GM10847 (cell line): Measurements from ENCODE around the gene LY6G6C.

Experiments
- POLR2A ChIP-seq: IDR thresholded peaks from 2 replicates; pipeline ENCODE4 v1.6.1; 2011; ENCODE audit not compliant: insufficient read length; ENCODE audit errors: extremely low read depth

LY6G6C gene, protein sequence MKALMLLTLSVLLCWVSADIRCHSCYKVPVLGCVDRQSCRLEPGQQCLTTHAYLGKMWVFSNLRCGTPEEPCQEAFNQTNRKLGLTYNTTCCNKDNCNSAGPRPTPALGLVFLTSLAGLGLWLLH

DNA sequence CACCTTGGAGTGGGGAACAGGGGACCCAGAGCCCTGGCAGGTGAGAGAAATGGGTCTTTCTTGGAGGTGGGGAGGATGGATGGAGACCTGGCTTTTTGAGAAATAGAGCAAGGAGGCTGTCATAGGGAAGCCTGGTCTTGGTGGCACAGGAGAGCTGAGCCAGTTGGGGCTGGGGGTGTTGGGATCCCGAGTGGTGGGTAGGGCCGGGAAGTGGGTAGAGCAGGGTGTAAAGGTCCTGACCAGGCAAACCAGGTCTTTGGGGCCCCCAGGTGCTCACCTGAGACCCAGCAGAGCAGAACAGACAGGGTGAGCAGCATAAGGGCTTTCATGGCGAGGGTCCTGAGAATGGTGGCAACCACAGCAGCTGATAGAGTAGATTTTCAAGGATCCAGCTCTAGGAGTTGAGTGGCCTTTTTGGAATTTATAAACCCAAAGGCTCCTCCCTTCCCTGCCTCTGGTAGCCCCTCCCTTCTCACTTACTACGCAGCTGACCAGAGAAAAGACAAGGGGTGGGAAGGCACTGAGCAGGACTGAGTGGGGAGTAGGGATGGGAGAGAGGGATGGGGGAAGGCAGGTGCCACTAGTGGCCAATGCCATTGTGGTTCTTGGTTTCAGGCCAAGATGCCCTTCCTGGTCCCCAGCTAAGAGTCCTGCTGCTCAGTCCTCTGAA is at the start of gene LY6G6C:
TSS of gene LY6G6C (minus strand) at position 396 of the 670 bp plus-strand sequence. CDS start at position 329, 67 bp downstream.
- no peak for TF ChIP-seq POLR2A

DNA sequence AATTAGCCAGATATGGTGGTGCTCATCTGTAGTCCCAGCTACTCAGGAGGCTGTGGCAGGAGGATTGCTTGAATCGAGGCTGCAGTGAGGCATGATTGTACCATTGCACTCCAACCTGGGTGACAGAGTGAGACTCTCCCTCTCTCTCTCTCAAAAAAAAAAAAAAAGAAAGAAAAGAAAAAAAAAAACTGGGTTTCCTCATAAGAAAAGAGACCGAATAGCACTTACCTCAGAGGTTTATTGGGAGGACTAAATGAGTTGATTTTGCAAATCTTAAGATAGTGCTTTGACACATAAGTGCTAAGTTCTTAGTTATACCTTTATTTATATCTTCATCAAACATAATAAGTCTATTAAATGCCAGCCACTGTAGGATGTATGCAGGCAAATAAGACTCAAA is 49.3 kb upstream of the LY6G6C start:
- TF ChIP-seq POLR2A: no peak

DNA sequence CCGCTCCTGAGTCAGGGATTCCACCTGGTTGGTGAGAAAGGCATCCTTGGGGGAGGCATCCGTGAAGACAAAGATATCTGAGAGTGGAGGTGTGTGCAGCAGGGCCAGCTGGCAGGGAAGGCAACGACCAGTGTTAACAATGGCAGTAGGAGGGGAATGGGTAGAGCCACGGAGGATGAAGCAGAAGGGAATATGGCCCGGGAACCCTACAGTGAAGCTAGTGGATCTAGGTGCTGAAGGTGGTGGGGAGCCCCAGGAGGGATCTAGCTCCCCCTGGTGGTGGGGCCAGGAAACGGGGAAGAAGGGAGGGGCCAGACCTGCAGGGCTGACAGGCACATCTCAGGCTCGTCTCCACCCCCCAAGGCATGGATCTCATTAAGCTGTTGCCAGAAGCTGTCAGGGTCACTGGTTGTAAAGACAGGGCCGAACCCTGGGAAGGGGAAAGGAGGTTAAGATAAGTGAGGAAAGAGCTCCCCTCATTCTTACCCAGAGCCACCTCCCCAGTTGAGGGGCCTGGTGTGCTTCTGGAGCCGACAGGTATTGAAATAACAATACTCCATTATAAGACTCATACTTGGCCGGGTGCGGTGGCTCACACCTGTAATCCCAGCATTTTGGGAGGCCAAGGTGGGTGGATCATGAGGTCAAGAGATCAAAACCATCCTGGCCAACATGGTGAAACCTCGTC is 48.3 kb upstream of the LY6G6C start:
- TF ChIP-seq POLR2A: no peak

DNA sequence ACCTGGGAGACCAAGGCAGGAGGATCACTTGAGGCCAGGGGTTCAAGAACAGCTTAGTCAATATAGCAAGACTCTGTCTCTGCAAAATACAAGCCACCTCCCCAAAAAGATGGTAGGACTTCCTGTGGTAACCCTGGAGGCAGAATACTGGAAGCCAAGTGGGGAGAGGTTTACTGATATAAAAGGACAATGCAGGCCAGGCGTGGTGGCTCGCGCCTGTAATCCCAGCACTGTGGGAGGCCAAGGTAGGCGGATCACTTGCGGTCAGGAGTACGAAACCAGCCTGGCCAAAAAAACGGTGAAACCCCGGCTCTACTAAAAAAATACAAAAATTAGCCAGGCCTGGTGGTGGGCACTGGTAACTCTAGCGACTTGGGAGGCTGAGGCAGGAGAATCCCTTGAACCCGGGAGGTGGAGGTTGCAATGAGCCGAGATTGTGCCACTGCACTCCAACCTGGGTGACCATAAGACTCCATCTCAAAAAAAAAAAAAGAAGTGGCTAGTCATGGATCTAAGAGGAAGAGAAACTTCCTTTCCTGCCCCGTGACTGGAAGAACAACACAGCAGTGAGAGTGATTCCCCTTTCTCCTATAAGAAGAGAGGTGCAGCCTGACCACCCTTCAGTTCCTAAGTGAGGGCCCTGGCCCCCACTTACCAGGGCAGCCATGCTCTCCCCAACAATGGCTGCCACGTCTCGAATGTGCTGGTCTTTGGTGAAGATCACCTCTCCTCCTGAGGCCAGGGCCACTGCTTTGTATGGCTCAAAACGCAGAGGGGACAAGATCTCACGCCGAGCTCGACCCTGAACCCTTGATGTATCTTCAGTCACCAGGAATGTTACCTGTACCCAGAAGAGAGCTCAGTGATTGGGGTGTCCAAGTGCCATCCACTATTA is 47.1 kb upstream of the LY6G6C start:
- TF ChIP-seq POLR2A: no peak

DNA sequence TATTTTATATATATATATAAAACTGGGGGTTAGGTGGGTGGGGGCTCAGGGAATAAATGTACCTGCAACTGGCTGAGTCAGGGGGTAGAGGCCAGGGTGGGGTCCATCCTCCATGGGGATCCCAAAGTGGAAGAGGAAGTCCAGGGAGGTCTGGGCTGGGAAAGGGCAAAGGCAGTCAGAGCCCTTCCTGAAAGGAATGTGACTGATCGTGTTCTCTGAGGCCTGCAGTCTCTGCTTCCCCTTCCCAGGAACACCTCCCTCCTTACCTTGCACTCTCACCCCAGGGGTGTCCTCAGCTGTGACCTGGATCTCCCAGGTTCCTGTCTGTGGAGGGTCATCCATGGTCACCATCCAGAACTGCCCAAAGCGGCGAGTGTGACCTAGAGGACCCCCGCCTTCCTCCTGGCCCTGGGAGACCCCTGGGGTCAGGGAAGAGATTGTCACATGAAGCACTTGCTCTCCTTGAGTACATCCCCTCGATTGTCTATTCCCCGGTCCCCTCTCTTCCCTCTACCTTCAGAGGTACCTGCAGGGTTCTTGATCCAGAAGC is 45.6 kb upstream of the LY6G6C start:
- TF ChIP-seq POLR2A: no peak

DNA sequence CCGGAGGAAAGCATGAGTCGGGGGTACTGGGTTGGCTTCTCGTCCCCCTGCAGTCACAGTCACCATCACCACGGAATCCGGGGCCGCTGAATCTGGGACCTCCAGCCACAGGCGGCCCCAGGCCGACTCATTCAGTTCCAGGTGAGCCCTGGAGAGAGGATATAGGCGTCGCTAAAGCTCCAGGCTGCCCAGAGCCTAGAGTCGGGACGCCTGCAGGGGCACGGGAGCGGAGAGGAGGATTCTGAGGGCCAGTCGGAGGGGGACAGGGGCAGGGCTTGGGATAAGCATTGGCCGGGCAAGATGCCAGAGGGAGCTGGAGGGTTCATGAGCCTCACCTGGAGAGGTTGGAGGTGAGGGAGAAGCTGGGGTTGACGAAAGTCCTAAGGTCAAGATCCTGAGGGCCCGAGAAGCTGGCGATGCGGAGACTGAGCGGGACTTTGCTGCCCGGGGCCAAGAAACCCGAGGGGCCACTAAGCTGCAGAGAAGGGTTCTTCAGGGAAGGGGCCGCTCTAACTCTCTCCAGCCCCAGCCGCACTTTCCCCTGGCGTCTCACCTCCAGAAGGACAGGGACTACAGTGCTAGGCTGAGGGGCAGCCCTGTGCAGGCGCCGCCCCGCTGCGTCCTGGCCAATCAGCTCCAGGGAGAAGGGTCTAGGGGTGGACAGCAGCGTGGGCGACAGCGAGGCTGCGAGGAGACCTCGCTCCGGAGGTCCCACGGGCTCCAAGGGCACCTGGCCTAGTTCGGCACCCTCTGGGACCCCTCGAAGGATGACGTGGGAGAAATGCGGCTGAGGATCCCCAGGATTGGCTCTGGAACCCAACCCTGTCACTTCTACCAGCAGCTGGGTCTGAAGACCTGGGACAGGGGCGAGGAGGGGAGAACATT is 44.6 kb upstream of the LY6G6C start:
- no peak for TF ChIP-seq POLR2A

DNA sequence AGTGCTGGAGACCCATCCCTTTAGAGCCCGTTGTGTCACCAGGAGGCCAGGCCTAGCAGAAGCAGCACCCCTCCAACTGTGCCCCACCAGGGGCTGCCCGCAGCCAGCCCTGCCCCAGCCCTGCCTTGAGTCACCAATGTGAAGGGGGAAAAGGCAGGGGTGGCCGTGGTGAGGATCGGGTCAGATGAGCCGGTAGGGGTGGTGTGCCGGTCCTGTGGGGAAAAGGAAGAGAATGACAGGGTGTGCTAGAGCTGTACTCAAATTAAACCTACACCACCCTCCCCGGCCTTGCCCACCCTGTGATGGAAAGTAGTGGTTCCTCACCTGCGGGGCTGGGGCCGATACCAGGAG is 44.0 kb upstream of the LY6G6C start:
- TF ChIP-seq POLR2A: no peak

DNA sequence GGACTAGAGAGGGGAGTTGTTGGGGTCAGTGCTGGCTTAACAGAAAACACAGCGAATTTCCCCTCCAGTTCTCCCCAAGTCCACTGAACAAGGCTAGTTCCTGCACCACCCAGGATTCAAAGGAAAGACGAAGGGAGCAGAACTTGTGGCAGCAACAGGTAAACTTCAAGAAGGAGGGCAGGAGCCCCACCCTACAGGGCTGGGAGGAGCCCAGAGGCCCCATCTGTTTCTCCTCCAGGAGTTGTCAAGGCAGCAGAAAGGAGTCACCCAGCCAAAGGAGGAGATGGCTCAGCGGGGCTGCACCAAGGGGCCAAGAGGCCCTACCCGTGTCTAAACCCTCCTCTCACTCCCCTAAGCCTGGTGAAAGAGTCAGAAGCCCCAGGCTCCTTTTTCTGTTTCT is 42.7 kb upstream of the LY6G6C start:
- no peak for TF ChIP-seq POLR2A

DNA sequence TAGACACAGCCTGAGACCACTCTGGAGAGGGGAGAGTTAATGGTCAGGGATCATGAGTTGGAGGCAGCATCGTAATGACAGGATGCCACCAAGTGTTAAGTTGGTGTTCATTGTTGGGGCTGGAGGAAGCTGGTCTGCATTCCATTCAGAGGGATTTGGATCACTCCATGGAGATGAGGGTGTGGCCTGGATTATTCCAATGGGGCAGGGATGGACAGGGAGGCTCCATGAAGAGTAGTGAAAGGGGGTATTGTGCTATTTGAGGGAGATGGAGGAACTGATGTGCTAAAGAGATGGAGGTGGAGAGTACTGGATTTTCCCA is 42.0 kb upstream of the LY6G6C start:
- TF ChIP-seq POLR2A: no peak

DNA sequence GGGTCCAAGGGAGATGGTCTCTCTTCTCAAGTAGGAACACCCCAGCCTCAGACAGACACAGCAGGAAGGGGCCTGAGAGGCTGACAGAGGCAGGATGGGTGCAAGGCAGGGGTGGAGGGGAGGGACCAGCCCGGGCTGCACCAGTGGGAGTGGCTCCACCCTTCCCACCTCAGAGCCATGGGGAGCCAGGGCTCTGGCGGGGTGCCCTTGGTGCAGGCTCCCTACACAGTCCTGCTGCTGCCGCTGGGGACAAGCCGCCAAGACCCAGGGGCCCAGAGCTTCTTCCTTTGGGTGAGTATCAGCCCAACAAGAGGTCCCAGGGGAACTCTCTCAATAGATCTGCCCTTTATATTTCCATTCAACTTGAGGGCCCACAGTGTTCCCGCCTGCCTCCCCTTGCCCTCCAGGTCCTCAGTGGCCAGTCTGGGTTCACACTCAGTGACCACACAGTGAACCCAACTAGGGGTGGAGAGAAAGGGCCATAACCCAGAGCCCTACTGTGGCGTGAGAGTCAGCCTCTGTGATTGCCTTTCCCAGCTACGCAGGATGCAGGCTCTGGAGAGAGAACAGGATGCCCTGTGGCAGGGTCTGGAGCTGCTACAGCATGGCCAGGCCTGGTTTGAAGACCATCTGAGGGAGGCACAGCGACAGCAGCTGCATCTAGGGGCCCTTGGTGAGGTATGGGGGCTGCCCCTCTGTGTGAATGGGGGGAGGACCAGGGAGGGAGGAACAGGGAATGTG is 41.5 kb upstream of the LY6G6C start:
- TF ChIP-seq POLR2A: no peak

DNA sequence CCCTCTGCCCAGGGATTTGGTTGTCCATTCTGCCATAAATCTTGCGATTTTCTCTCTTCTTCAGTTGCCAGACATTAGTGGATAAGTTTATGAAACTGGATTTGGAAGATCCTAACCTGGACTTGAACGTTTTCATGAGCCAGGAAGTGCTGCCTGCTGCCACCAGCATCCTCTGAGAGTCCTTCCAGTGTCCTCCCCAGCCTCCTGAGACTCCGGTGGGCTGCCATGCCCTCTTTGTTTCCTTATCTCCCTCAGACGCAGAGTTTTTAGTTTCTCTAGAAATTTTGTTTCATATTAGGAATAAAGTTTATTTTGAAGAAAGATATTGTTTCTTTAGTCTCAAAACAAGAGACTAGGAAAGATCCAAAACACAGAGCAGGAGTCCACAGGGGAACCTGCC is 40.8 kb upstream of the LY6G6C start, which contains the start of gene SAPCD1:
TSS of gene SAPCD1 (plus strand) at position 301 of the 400 bp plus-strand sequence. CDS start 399 bp downstream, outside the sequence.
- TF ChIP-seq POLR2A: no peak

DNA sequence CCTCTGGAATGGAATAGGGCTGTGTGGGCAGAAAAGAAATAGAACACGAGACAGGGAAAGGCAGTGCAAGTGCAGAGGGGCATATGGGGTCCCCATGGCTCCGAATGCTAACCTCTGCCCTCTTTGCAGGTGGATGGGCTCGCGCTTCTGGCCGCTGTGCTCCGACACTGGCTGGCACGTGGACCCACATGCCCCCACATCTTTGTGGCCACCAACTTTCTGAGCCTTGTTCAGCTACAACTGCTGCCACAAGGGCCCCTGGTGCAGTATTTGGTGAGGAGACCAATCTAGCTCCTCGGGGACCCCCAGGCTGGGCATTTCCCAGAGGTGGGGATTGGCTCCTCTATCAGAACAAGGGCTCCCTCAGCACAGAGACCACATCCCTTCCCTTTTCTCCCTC is 39.8 kb upstream of the LY6G6C start:
- TF ChIP-seq POLR2A: no peak

DNA sequence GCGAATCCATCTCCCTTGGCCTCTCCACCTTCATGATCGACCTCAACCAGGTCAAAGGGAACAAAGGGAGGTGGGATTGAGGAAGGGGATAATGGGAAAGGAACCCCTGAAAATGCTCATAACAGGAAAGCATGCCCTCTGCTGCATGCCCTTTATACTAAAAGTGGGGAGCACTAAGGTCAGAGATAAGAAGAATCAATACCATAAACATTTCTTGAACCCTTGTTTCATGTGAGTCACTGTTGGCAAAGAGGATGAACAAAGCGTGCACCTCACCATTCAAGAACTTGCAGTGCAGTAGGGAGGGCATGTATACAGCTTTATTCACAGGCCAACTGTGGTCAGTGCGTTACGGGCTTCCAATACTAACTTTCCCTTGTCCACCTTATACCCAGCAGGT is 39.2 kb upstream of the LY6G6C start:
- TF ChIP-seq POLR2A: no peak

DNA sequence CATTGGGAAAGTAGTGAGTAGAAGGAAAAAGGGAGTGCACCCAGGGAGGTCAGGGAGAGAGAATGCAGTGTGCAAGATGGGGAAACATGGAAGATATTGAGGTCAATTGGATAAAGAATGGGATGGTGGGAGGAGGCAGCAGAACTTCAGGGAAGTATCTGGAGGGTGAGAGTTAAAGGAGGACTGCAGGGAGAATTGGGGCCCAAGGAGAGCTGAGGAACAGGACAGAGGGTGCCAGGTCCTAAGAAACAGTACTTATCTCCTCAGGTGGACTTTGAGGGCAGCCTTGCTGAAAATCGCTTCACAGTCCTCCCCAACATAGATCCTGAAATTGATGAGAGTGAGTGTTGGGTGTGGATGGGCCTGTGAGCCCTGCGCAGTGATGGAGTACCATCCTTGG is 36.7 kb upstream of the LY6G6C start:
- no peak for TF ChIP-seq POLR2A

DNA sequence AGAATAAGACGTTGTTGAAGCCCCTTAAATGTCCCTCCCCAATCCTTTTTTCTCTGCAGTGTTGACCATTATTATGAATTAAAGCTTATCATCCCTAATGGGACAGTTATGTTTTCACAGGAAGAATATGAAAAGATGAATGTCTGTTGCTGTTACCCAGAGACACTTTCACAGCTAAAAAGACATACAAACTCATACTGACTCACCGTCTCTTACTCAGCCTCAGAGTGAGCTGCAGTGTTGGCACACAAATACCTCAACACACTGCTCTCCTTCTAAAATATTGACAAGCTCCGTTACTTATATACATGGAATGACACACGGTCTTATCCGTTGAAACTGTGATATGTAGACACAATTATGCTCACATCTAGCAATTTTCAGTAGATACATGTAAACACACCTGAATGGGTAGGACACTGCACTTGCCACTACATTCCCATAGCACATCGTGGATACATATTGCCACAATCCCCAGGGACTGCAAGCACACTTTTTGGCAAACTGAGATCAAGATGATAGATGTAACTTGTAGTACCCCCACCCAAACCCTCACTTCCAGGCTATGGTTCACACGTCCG is 31.3 kb upstream of the LY6G6C start:
- no peak for TF ChIP-seq POLR2A
